Breast epithelium (tissue), 4 donors: Measurements from ENCODE around the gene ANKS4B. TPM values are rescaled to one million over a fixed set of nuclear protein-coding genes. Genes with fewer than 3 reads are reported as not detected.

Experiments used
- DNase-seq, 2 donors: peaks; one replicate each; pipeline ENCODE4 v3.0.0-alpha.2; 2019; ENCODE audit warnings: low spot score in 2 of 2
- H3K27ac ChIP-seq, 2 donors: fragments of 200-600 bp; sonication (generic) in 1 of 2; one replicate each; pipeline ENCODE4 v1.5.1; 2016 to 2019; ENCODE audit warnings: mild to moderate bottlenecking in 1 of 2
- H3K27me3 ChIP-seq, 2 donors: fragments of 200-600 bp; sonication (generic) in 1 of 2; one replicate each; pipeline versions ENCODE4 v1.5.1 to v1.6.0; 2017 to 2019; ENCODE audit warnings: control low read depth in 1 of 2, mild to moderate bottlenecking in 1 of 2
- H3K36me3 ChIP-seq: fragments of 200-600 bp; one replicate; pipeline ENCODE4 v1.5.1; 2019
- H3K4me1 ChIP-seq, 2 donors: fragments of 200-600 bp; sonication (generic); one replicate each; pipeline ENCODE4 v1.5.1; 2016 to 2019; ENCODE audit warnings: control low read depth in 1 of 2
- H3K4me3 ChIP-seq, 3 donors: fragments of 200-600 bp; sonication (generic); 1 replicate in 2 of 3; 2 replicates in 1 of 3; pipeline ENCODE4 v1.5.1; 2016 to 2019; ENCODE audit warnings: mild to moderate bottlenecking in 3 of 3, moderate library complexity in 2 of 3
- H3K9me3 ChIP-seq, 2 donors: fragments of 200-600 bp; sonication (generic) in 1 of 2; one replicate each; pipeline ENCODE4 v1.5.1; 2016 to 2019; ENCODE audit warnings: control low read depth in 1 of 2
- CTCF ChIP-seq, 3 donors: fragments of 450-650 bp; IDR thresholded peaks; one replicate each; pipeline ENCODE4 v1.5.1; 2016 to 2017; ENCODE audit warnings: antibody characterized with exemption in 3 of 3, mild to moderate bottlenecking in 3 of 3, moderate library complexity in 3 of 3
- POLR2A ChIP-seq: fragments of 450-650 bp; IDR thresholded peaks from one replicate; pipeline ENCODE4 v1.6.1; 2016; ENCODE audit warnings: antibody characterized with exemption, mild to moderate bottlenecking, moderate library complexity
- POLR2AphosphoS5 ChIP-seq, 3 donors: sonication (generic); formaldehyde crosslinking; IDR thresholded peaks; one replicate each; pipeline ENCODE4 v1.6.1; 2017; ENCODE audit warnings: antibody characterized with exemption in 3 of 3
- intact Hi-C: fragments of 100-400 bp; cut with DNase I; formaldehyde crosslinking; loops from one replicate; pipeline ENCODE4 v1.15.1; 2023; ENCODE audit warnings: low total_unique reads
- total RNA-seq, 3 donors: library from RNA; depleted of rRNA; stranded (reverse); fragments of >200 nt; gene quantifications; one replicate each; pipeline ENCODE4 v1.1.0, GENCODE V29; 2016

Gene ANKS4B
- total RNA-seq, 3 donors from 2014 or later = 0.33 TPM; not detected in 2

- Histone ChIP-seq H3K4me1 (no peaks in the 10 kb centered on the region), H3K36me3 (no peaks in the 10 kb centered on the region), H3K4me3 (no peak overlapping the region), H3K27ac (no peak overlapping the region), H3K27me3 (no peaks in the 10 kb centered on the region), H3K9me3 (no peaks in the 10 kb centered on the region)
- TF ChIP-seq POLR2A (no peak), CTCF (IDR thresholded peaks at IDR 0.05) (no peak), POLR2AphosphoS5 (IDR thresholded peaks at IDR 0.05) (no peak)
- intact Hi-C loops = no loop called here
- no peak for DNase-seq
Measured at GRCh38 chr16:21206550-21206949, 26.9 kb upstream of the ANKS4B start.

- H3K36me3 ChIP-seq = no peaks in the 10 kb centered on the region
- no peak for TF ChIP-seq POLR2AphosphoS5 (IDR thresholded peaks at IDR 0.05)
- no peak for TF ChIP-seq CTCF (IDR thresholded peaks at IDR 0.05)
- no peak for TF ChIP-seq POLR2A
- H3K27ac ChIP-seq = no peak overlapping the region
- no peak overlapping the region for H3K4me3 ChIP-seq
- H3K9me3 ChIP-seq = no peaks in the 10 kb centered on the region
- no peaks in the 10 kb centered on the region for H3K4me1 ChIP-seq
- no peaks in the 10 kb centered on the region for H3K27me3 ChIP-seq
- no peak for DNase-seq
- intact Hi-C loops = no loop called here
Measured at GRCh38 chr16:21208446-21209230, 24.9 kb upstream of the ANKS4B start.

GRCh38 chr16:21211486-21211885 is 22.0 kb upstream of the ANKS4B start, which contains the start of gene ZP2:
TSS of gene ZP2 (minus strand) at chr16:21211574. CDS start at chr16:21211547, 27 bp downstream.
- intact Hi-C loops = no loop called here
- Histone ChIP-seq H3K9me3 (no peaks in the 10 kb centered on the region), H3K4me1 (no peaks in the 10 kb centered on the region), H3K36me3 (no peaks in the 10 kb centered on the region), H3K27me3 (no peaks in the 10 kb centered on the region), H3K27ac (no peak within 1 kb of the TSS), H3K4me3 (no peak within 1 kb of the TSS)
- no peak for TF ChIP-seq POLR2A
- TF ChIP-seq CTCF (IDR thresholded peaks at IDR 0.05) = no peak
- TF ChIP-seq POLR2AphosphoS5 (IDR thresholded peaks at IDR 0.05) = no peak
- DNase-seq = no peak

- no peak for DNase-seq
- no peaks in the 10 kb centered on the region for H3K9me3 ChIP-seq
- no peak overlapping the region for H3K27ac ChIP-seq
- TF ChIP-seq CTCF (IDR thresholded peaks at IDR 0.05) (no peak), POLR2A (no peak), POLR2AphosphoS5 (IDR thresholded peaks at IDR 0.05) (no peak)
- no peak overlapping the region for H3K4me3 ChIP-seq
- H3K36me3 ChIP-seq = no peaks in the 10 kb centered on the region
- H3K4me1 ChIP-seq = no peaks in the 10 kb centered on the region
- intact Hi-C loops = no loop called here
- H3K27me3 ChIP-seq = no peaks in the 10 kb centered on the region
Measured at GRCh38 chr16:21214086-21214485, 19.4 kb upstream of the ANKS4B start.

GRCh38 chr16:21217121-21217520 is 16.4 kb upstream of the ANKS4B start:
- no peaks in the 10 kb centered on the region for H3K27me3 ChIP-seq
- DNase-seq = no peak
- no peak overlapping the region for H3K27ac ChIP-seq
- H3K4me3 ChIP-seq = no peak overlapping the region
- intact Hi-C loops = no loop called here
- no peaks in the 10 kb centered on the region for H3K36me3 ChIP-seq
- no peak for TF ChIP-seq CTCF (IDR thresholded peaks at IDR 0.05)
- no peaks in the 10 kb centered on the region for H3K4me1 ChIP-seq
- H3K9me3 ChIP-seq = no peaks in the 10 kb centered on the region
